Testis (tissue), 3 donors: ENCODE results near the gene LPAR2. TPM values are rescaled to one million over a fixed set of nuclear protein-coding genes. Genes with fewer than 3 reads are reported as not detected.

ENCODE experiments used
- DNase-seq: peaks from one replicate; pipeline ENCODE4 v3.0.0-alpha.2; 2019
- H3K27ac ChIP-seq, 2 donors: fragments of 200-600 bp; sonication (generic); one replicate each; pipeline ENCODE4 v1.5.1; 2019
- H3K27me3 ChIP-seq: fragments of 200-600 bp; sonication (generic); one replicate; pipeline ENCODE4 v1.5.1; 2019
- H3K36me3 ChIP-seq: fragments of 200-600 bp; sonication (generic); one replicate; pipeline ENCODE4 v1.5.1; 2017; ENCODE audit warnings: low read depth; ENCODE audit errors: missing control alignments
- H3K4me1 ChIP-seq: fragments of 200-600 bp; sonication (generic); one replicate; pipeline ENCODE4 v1.5.1; 2019
- H3K4me3 ChIP-seq, 2 donors: fragments of 200-600 bp; sonication (generic); one replicate each; pipeline ENCODE4 v1.5.1; 2017 to 2019
- H3K9me3 ChIP-seq: fragments of 200-600 bp; sonication (generic); one replicate; pipeline ENCODE4 v1.5.1; 2017
- CTCF ChIP-seq, 3 experiments: fragments of 450-650 bp in 2 of 3; fragments of 200-600 bp in 1 of 3; sonication (generic) in 1 of 3; IDR thresholded peaks; one replicate each; pipeline ENCODE4 v1.5.1; 2016 to 2019; ENCODE audit warnings: antibody characterized with exemption in 3 of 3, mild to moderate bottlenecking in 2 of 3, moderate library complexity in 1 of 3
- POLR2A ChIP-seq: fragments of 450-650 bp; IDR thresholded peaks from one replicate; pipeline ENCODE4 v1.6.1; 2017; ENCODE audit warnings: antibody characterized with exemption, mild to moderate bottlenecking, moderate library complexity
- WGBS, 2 donors: methylation state at CpG; one replicate each; pipeline ENCODE4 v1.1.5; 2018; 5-methylcytosine and 5-hydroxymethylcytosine counted together
- intact Hi-C: fragments of 100-400 bp; cut with DNase I; formaldehyde crosslinking; loops from one replicate; pipeline ENCODE4 v1.15.1; 2023; ENCODE audit warnings: low total_unique reads
- polyA plus RNA-seq: library from polyadenylated mRNA; stranded (reverse); fragments of 350-450 nt; fragmentation: Illumina TruSeq; extraction: RNeasy Lipid Tissue Mini Kit (QIAGEN cat#74804); gene quantifications from one replicate; pipeline ENCODE4 v1.2.3, GENCODE V29; 2014; ENCODE audit warnings: low read depth, low replicate concordance; ENCODE audit not compliant: insufficient read depth
- total RNA-seq, 2 donors: library from RNA; depleted of rRNA; stranded (reverse); fragments of >200 nt; gene quantifications; one replicate each; pipeline ENCODE4 v1.2.3, GENCODE V29; 2016

LPAR2 gene
- total and polyA plus RNA-seq, 3 donors from 2014 or later = 73.9 to 224 (median 181) TPM

- Histone ChIP-seq H3K36me3 (no peaks in the 10 kb centered on the region), H3K27me3 (no peaks in the 10 kb centered on the region), H3K9me3 (no peaks in the 10 kb centered on the region), H3K27ac (no peak overlapping the region), H3K4me1 (no peaks in the 10 kb centered on the region), H3K4me3 (no peak overlapping the region)
- no peak for TF ChIP-seq POLR2A
- TF ChIP-seq CTCF (IDR thresholded peaks at IDR 0.05) = no peak
- DNase-seq = no peak
- 91 to 96% methylated on average over 26 to 36 of the region's 36 CpGs for WGBS, 2 donors
- intact Hi-C loops = no loop called here
These were observed 6.7 kb upstream of the LPAR2 start for GRCh38 chr19:19634516-19635312.

DNA sequence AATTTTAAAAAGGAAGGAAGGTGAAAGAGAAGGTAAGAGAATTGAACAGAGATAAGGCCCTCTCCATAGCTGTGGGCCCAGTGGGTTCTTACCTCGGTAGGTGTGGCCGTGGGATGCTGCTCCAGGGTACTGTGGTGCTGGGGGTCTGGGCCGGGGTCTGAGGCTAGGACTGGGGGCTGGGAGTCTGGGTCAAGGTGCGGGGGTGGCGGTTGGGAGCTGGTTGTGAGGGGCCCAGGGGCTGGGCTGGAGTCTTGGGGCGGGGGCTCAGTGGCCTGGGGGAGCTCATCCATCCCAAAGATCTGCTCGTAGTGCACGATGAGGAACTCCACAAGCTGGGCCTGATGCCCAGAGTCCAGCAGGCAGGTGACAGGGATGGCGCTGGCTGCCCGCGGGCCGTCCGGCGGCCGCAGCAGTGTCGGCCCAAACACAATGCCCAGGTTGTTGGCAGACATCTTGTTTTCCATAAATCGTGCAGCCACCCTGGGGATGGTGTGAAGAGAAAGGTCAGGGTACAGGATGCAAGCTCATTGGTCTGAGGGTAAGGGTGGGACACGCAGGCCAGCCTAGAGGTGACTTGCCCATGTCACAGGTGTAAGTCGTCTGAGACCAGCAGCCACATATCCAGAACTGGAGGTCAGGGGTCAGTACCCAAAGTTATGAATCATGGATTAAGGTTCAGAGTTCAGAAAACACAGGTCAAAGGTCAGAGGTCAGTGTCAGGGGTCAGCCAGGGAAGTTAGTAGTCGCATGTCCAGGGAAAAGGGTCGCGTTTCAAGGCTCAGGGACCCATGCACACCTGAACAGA lies 5.9 kb upstream of the LPAR2 start:
- Histone ChIP-seq H3K4me3 (no peak overlapping the region), H3K4me1 (peaks cover 6% of the 10 kb centered on the region), H3K27me3 (no peaks in the 10 kb centered on the region), H3K36me3 (no peaks in the 10 kb centered on the region), H3K9me3 (no peaks in the 10 kb centered on the region), H3K27ac (no peak overlapping the region)
- intact Hi-C loops = no loop called here
- TF ChIP-seq POLR2A = no peak
- no peak for TF ChIP-seq CTCF (IDR thresholded peaks at IDR 0.05)
- WGBS, 2 donors = 92 to 95% methylated on average over 8 to 22 of the region's 22 CpGs
- DNase-seq = no peak

- Histone ChIP-seq H3K4me3 (no peak overlapping the region), H3K36me3 (no peaks in the 10 kb centered on the region), H3K27me3 (no peaks in the 10 kb centered on the region), H3K9me3 (no peaks in the 10 kb centered on the region), H3K27ac (no peak overlapping the region), H3K4me1 (peaks cover 10% of the 10 kb centered on the region)
- TF ChIP-seq CTCF (IDR thresholded peaks at IDR 0.05) (no peak), POLR2A (no peak)
- 73 to 85% methylated on average over 5 of the region's 5 CpGs for WGBS, 2 donors
- DNase-seq = no peak
- intact Hi-C loops = no loop called here
These were observed 4.6 kb upstream of the LPAR2 start for GRCh38 chr19:19632661-19633060.

- Histone ChIP-seq H3K27me3 (no peaks in the 10 kb centered on the region), H3K4me3 (no peak overlapping the region), H3K9me3 (no peaks in the 10 kb centered on the region), H3K27ac (peak overlapping the region; percentile 56 to 65), H3K4me1 (peaks cover 17% of the 10 kb centered on the region), H3K36me3 (no peaks in the 10 kb centered on the region)
- intact Hi-C loops = no loop called here
- 64 to 77% methylated on average over 3 to 7 of the region's 7 CpGs for WGBS, 2 donors
- peak; percentile 66 for DNase-seq
- no peak for TF ChIP-seq POLR2A
- TF ChIP-seq CTCF (IDR thresholded peaks at IDR 0.05) = no peak
These were observed 3.3 kb upstream of the LPAR2 start for GRCh38 chr19:19631346-19631745.
